Hepatic stellate cell (primary cell): ENCODE results near the gene GNAS.
"Not testable (repeated sequence)": the region's sequence is repeated elsewhere in the genome, so short reads cannot be mapped to it uniquely, and the experiment has no call there.

Source experiments
- DNase-seq: peaks from one replicate; pipeline ENCODE4 v3.0.0; 2011; ENCODE audit warnings: low spot score

GNAS gene

GRCh38 chr20:58927490-58928061 lies 75.1 kb downstream of the GNAS start:
- DNase-seq, result no peak

GRCh38 chr20:58930496-58930895 lies 78.0 kb downstream of the GNAS start:
- DNase-seq, result no peak

GRCh38 chr20:58932170-58932569 lies 79.7 kb downstream of the GNAS start:
- DNase-seq, result no peak

- DNase-seq, result no peak
Observed at GRCh38 chr20:58938078-58938477, 85.6 kb downstream of the GNAS start.

GRCh38 chr20:58938541-58938940 lies 86.0 kb downstream of the GNAS start:
- DNase-seq, result no peak

- no peak for DNase-seq
Observed at GRCh38 chr20:58941471-58941870, 89.0 kb downstream of the GNAS start.

- no peak for DNase-seq
Observed at GRCh38 chr20:58942549-58942948, 90.0 kb downstream of the GNAS start.

- DNase-seq, result no peak
Observed at GRCh38 chr20:58944610-58945009, 92.1 kb downstream of the GNAS start.

- no peak for DNase-seq
Observed at GRCh38 chr20:58945965-58946631, 93.6 kb downstream of the GNAS start.

GRCh38 chr20:58947797-58948388 lies 95.4 kb downstream of the GNAS start:
- not testable (repeated sequence) for DNase-seq

GRCh38 chr20:58950603-58951002 lies 98.1 kb downstream of the GNAS start:
- no peak for DNase-seq

- no peak for DNase-seq
Observed at GRCh38 chr20:58953050-58953449, 100.5 kb downstream of the GNAS start.

- DNase-seq, result no peak
Observed at GRCh38 chr20:58956078-58956477, 103.6 kb downstream of the GNAS start.

- no peak for DNase-seq
Observed at GRCh38 chr20:58959652-58960051, 107.1 kb downstream of the GNAS start.
